NCI-H226 (cell line): ENCODE data around the gene PARD6A.
"Not testable (repeated sequence)": the region's sequence is repeated elsewhere in the genome, so short reads cannot be mapped to it uniquely, and the experiment has no call there.

Experiments used
- DNase-seq: peaks from one replicate; pipeline ENCODE4 v3.0.0-alpha.2; 2015

The PARD6A gene

DNA sequence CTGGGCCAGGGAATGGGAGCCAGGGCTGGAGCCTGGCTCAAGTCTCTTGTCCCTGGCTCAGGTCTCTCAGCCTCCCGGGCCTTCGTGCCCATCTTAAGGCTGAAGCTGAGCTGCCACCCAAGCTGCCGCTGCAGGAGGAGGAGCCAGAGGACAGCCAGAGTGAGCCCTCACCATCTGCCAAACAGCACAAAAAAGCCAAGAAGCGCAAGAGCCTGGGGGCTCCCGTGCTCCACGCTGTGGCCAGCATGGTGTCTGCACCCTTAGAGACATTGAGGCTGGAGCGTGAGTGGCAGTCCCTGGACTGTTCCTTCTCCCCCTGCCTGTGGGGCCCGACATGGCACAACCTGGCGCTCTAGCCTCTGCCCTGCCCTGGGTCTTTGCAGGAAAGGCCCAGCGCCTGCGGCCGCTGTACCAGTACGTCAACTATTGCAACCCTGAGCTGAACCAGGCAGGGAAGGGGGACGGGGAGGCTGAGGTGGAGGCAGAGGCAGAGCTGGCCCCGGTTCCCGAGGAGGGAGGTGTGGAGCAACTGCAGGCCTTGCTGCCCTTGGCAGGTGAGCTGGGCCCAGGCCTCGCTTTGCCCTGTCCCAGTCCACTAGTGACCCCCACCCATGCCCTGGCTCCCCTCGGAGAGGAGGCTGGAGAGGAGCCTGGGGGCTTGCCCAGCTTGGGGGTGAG is 7.2 kb downstream of the PARD6A start:
- DNase-seq, result peak; percentile 37

GRCh38 chr16:67668495-67669157 is 7.9 kb downstream of the PARD6A start:
- DNase-seq, result no peak

- DNase-seq, result no peak
Measured at GRCh38 chr16:67669499-67670101, 8.8 kb downstream of the PARD6A start.

DNA sequence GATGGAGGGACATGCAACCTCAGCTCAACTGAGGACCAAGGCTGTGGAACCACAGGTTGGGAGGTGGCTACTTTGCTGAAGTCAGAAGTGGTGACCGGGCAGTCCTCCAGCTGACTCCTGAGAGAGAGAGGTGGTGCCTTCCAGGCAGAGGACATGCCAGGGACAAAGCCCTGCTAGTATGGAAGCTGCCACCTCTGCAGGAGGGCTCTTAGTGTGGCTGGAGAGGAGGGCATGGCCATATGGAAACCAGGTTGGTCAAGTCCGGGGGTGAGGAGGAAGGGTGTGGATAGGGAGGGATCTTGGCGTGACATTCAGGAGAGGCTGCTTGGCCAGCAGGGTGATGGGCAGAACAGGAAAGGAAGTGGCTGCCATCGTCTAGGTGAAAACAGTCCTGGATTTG is 11.5 kb downstream of the PARD6A start:
- DNase-seq, result no peak

- DNase-seq, result peak; percentile 45
Measured at GRCh38 chr16:67672739-67673662, 12.2 kb downstream of the PARD6A start.

DNA sequence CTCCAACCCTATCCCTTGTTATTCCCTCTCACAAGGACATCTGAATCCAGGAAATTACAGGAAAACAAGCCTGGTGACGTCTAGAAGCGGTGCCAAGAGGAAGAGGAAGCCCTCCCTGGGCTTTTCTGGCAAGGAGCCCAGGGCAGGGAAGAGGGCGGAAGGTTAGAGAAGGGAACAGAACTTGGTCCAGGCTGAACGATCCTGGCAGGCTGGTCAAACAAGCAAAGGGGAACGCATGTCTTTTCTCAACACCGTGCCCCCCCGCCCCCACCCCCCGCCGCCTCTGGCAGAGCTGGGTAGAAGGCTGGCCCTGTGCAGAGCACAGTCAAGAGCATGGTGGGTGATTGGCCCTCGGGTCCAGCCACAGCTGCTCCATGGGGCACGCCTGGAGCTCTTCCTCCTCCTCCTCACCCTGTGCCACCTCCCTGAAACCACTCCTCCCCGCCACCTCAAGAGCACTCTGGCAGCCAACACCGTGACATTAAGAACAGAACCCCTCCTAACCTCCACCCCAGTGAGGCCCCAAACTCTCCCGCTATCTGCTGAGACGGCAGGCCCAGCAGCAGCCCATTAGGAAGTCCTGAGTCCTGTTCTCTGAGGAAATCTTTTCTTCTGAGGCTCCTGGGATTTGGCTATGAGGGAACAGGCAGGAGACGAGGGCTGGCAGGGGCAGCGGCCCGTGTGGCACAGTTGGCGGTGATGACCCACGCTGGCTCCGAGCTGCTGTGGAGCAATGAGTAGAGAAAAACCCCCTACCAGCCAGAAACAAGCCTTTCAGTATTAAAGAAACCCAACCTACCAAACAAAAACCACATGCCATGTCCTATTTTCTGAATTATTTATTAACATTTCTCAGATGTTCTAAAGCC is 13.2 kb downstream of the PARD6A start:
- DNase-seq, result no peak

GRCh38 chr16:67674851-67675578 is 14.3 kb downstream of the PARD6A start:
- DNase-seq, result no peak

- DNase-seq, result no peak
Measured at GRCh38 chr16:67675579-67675935, 14.8 kb downstream of the PARD6A start.

DNA sequence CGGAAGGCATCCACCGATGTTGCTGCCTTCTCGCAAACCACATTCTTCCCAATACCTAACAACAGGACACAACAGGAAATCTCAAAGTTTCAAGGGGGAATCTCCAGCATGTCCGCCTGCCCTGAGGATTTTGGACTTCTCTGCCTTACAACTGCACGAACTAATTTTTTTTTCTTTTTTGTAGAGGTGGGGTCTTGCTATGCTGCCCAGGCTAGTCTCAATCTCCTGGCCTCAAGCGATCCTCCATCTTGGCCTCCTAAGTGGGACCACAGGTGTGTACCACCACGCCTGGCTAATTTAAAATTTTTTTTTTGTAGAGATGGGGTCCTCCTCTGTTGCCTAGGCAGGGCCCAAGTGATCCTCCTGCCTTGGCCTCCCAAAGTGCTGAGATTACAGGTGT is 15.2 kb downstream of the PARD6A start:
- DNase-seq, result no peak

DNA sequence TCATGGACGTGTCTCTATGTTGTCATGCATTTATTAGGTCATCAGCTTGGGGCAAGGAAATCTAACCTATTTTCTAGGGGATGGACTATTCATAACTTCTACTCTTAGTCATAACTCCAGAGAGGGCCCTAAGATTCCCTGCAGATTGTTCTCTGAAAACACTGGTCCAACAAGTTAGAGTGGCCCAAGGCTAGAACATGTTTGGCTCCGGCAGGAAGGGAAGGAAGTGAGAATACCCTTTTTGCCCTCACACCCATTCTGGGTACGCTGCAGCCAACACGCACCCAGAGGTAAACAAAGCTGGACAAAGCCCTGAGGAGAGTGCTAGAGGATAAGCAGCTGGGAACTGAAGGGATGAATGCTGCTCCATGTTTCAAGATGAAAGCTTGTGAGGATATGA is 15.8 kb downstream of the PARD6A start:
- DNase-seq, result no peak

DNA sequence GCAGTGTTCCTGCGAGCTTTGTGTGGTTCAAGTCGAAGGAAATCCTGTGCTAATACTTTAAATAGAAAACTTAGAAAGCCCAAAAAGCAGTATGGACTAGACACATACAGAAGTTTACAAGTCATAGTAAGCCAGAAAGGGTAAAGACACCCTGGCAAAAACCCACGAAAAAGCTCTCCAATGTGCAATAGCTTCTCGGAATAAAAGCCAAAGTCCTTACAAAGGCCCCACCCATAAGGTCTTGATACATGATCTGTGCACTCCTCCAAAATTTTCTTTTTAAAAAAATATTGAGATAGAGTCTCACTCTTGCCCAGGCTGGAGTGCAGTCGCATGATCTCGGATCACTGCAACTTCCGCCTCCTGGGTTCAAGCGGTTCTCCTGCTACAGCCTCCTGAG is 16.2 kb downstream of the PARD6A start:
- DNase-seq, result no peak

- no peak for DNase-seq
Measured at GRCh38 chr16:67677712-67678111, 17.0 kb downstream of the PARD6A start.

DNA sequence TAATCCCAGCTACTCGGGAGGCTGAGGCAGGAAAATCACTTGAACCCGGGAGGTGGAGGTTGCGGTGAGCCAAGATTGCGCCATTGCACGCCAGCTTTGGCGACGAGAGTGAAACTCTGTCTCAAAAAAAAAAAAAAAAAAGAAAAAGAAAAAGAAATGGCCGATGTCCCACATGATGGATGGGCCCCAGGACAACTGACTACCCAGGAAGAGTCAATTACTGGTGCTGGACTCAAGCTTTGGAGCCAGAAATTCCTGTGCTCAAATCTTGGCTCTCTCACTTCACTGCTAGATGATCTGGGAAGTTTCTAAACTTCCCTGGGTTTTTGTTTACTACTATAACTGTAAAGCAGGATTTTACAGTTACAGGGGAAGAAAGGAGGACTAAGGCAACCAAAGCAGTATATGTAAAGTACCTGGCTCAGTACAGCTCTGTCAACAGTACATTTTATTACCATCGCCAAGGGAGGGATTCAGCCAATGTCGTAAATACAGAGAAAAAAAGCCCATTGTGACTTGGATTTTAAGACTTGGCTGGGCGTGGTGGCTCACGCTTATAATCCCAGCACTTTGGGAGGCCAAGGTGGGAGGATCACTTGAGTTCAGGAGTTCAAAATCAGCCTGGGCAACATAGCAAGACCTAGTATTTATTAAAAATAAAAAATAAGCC is 17.7 kb downstream of the PARD6A start:
- DNase-seq, result no peak

DNA sequence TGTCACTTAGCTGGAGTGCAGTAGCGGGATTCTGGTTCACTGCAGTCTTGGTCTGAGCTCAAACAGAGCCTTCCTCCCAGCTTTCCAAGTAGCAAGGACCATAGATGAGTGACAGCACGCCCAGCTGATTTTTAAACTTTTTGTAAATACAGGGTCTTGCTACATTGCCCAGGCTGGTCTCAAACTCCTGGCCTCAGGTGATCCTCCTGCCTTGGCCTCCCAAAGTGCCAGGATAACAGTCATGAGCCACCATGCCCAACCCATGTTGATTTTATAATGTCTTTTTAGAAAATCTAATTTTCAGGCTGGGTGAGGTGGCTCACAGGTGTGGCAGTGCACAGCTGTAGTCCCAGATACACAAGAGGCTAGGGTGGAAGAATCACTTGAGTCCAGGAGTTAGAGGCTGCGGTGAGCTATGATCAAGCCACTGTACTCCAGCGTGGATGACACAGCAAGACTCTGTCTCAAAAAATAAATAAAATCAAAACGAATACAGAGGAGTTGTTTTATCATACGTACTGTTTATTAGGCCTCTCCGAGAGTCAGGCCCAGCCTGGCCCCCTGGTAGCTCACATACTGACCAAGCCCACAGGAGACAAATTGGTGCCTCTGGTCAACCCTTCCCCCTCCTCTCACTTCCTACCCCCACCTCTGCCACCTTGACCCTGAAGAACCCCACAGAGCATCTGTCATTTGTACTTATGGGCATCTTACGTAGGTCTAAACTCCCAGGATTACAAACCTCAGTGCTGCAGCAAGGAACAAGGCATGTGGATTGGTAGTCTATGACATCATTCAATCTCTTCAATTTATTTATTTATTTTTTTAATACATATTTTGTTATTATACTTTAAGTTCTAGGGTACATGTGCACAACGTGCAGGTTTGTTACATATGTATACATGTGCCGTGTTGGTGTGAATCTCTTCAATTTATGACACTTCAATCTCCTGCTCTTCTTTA is 19.5 kb downstream of the PARD6A start:
- no peak for DNase-seq

GRCh38 chr16:67683767-67684166 is 23.0 kb downstream of the PARD6A start:
- DNase-seq, result no peak

DNA sequence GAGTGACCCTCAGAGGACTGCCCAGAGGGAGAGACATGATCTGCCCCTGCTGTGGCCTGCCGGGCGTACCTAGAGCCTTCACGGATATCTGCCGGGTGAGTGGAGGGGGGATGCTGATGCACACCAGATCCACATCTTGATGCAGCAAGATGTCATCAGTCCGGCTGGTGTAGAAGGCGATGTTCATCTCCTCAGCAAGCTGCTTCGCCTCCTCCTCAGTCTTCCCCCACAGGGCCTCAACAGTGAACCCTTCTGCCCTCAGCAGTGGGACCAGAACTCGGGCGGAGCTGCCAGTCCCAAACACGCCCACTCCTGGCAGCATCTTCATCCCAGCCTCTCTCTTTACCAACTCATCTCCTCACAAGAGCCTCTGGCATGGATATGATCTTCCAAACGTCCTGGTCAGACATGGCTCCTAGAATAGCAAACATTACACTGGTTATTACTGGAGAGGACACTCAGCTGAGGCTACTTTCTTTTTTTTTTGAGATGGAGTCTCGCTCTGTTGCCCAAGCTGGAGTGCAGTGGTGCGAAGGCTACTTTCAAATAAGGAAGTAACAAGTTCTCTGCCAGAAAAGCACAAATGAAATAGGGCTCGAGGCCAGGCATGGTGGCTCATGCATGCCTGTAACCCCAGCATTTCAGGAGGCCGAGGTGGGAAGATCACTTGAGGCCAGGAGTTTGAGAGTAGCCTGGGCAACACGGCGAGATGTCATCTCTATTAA is 24.8 kb downstream of the PARD6A start:
- no peak for DNase-seq

DNA sequence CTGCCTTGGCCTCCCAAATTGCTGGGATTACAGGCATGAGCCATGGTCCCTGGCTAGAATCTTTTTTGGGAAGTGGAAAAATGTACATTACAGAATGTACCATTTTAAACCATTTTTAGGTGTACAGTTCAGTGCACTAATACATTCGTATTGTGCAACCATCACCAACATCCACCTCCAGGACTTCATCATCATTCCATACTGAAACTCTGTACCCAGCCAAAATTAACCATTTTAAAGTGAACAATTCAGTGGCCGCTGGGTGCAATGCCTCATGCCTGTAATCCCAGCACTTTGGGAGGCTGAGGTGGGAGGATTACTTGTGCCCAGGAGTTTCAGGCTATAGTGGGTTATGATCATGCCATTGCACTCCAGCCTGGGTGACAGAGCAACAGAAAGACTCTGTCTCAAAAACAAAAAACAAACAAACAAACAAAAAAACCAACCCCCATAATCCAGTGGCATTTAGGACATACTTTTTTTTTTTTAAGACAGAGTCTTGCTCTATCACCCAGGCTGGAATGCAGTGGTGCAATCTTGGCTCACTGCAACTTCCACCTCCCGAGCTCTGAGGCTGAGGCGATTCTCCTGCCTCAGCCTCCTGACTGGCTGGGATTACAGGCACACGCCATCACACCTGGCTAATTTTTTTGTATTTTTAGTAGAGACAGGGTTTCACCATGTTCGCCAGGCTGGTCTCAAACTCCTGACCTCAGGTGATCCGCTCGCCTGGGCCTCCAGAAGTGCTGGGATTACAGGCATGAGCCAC is 32.9 kb downstream of the PARD6A start:
- DNase-seq, result not testable (repeated sequence)

DNA sequence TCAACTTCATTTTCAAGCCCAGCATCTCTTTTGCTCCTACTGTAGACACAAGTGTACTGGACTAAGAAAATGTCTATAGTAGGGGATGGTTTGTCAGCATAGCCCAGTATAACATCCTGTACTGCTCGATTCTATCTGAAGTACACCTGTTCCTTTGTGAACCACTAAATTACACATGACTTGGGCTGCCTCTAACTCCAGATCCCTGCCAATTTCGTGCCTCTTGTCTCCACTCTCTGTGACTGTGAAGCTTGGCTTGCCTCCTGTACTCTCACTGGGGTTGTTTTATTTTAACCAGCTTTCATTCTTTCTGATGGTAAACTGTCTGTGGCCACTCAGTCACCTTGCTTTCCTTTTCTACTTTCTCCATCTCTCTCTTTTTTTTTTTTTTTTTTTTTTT is 33.9 kb downstream of the PARD6A start:
- no peak for DNase-seq
